Activated CD8-positive, alpha-beta T cell treated with anti-CD3 and anti-CD28 coated beads, Interleukin-2, amount 10 ng/mL, durations not matched to agents 7 days and 5 days (primary cell): Measurements from ENCODE around the gene ELF3. TPM values are rescaled to one million over a fixed set of nuclear protein-coding genes. Genes with fewer than 3 reads are reported as not detected.
"Not testable (repeated sequence)": the region's sequence is repeated elsewhere in the genome, so short reads cannot be mapped to it uniquely, and the experiment has no call there.

Experiments
- ATAC-seq: fragments of 150-1000 bp; cut with Tn5 transposase; one replicate; pipeline ENCODE4 v1.10.0; 2021; ENCODE audit warnings: moderate library complexity
- CTCF ChIA-PET: fragments of 350-600 bp; sonication (Branson Sonifier 250); formaldehyde crosslinking; loops from one replicate; lab custom pipeline; 2021; ENCODE audit warnings: antibody characterized with exemption; lab: Charles Lee
- POLR2A ChIA-PET: fragments of 350-600 bp; sonication (Branson Sonifier 250); formaldehyde crosslinking; loops from one replicate; lab custom pipeline; 2021; ENCODE audit warnings: antibody characterized with exemption; lab: Charles Lee
- DNase-seq: peaks from one replicate; pipeline ENCODE4 v3.0.0-alpha.2; 2020
- H3K27ac Mint-ChIP-seq: one replicate; pipeline ENCODE4 v1.8.0; 2021; ENCODE audit warnings: mild to moderate bottlenecking, mixed read lengths
- H3K27me3 Mint-ChIP-seq: one replicate; pipeline ENCODE4 v1.8.0; 2021; ENCODE audit warnings: low read depth, mixed read lengths
- H3K36me3 Mint-ChIP-seq: one replicate; pipeline ENCODE4 v1.8.0; 2021; ENCODE audit warnings: low read depth, mixed read lengths
- H3K4me1 Mint-ChIP-seq: one replicate; pipeline ENCODE4 v1.8.0; 2021; ENCODE audit warnings: low read depth, mixed read lengths
- H3K4me3 Mint-ChIP-seq: one replicate; pipeline ENCODE4 v1.8.0; 2021; ENCODE audit warnings: mild to moderate bottlenecking, mixed read lengths
- H3K9me3 Mint-ChIP-seq: one replicate; pipeline ENCODE4 v1.8.0; 2022; ENCODE audit warnings: mixed read lengths; ENCODE audit not compliant: insufficient read depth
- total RNA-seq, 2 experiments: library from RNA; stranded (reverse); gene quantifications; one replicate each; pipeline ENCODE4 v1.2.3, GENCODE V29; 2021

Gene ELF3
- total RNA-seq, 2 experiments from 2014 or later: 0.42 to 0.55 TPM

DNA sequence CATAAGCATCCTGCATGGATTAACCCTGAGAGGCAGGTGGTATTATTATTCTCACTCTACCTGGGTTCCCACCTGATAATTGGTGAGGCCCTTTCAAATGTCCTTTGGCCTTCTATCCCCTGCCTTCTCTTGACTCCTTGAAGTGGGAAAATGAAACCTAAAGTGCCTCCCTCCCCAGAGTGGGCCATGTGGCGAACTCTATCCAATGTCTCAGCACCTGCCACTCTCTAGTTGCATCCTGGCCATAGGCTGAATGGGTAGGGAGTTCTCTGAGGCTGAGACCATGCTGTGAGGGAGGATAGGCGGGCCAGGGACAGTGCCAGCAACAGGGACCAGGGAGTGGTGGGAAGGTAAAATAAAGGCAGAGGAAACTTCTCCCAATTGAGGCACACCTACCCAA, 35.3 kb downstream of the ELF3 start:
- H3K27ac Mint-ChIP-seq: no peak overlapping the region
- POLR2A ChIA-PET: no interaction called here
- H3K9me3 Mint-ChIP-seq: no peaks in the 10 kb centered on the region
- ATAC-seq (no peak), DNase-seq (no peak)
- peaks cover 2% of the 10 kb centered on the region for H3K27me3 Mint-ChIP-seq
- CTCF ChIA-PET: no interaction called here
- H3K4me1 Mint-ChIP-seq: peaks cover 5% of the 10 kb centered on the region
- no peak overlapping the region for H3K4me3 Mint-ChIP-seq
- H3K36me3 Mint-ChIP-seq: no peaks in the 10 kb centered on the region

DNA sequence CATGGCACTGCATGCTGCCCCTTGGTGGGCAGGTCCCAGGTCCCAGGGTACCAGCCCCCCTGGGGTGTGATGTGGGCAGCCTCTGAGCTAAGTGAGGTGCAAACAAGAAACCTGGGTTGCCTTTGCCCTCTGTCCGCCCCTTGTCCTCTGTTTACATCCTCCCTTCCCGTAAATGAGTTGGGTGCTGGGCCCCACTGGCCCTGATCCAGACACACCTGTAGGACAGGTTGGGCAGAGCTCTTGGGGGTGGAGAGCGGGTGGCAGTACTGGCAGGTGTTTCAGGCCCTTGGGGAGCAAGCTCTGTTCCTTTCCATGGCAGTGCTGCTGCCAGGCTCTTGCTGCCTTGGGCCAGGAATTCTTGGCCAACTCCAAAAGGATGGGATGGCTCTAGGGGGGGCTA, 35.8 kb downstream of the ELF3 start:
- no peaks in the 10 kb centered on the region for H3K36me3 Mint-ChIP-seq
- CTCF ChIA-PET: no interaction called here
- POLR2A ChIA-PET: no interaction called here
- no peaks in the 10 kb centered on the region for H3K9me3 Mint-ChIP-seq
- H3K27ac Mint-ChIP-seq: no peak overlapping the region
- no peak overlapping the region for H3K4me3 Mint-ChIP-seq
- ATAC-seq (no peak), DNase-seq (no peak)
- peaks cover 5% of the 10 kb centered on the region for H3K4me1 Mint-ChIP-seq
- peaks cover 2% of the 10 kb centered on the region for H3K27me3 Mint-ChIP-seq

DNA sequence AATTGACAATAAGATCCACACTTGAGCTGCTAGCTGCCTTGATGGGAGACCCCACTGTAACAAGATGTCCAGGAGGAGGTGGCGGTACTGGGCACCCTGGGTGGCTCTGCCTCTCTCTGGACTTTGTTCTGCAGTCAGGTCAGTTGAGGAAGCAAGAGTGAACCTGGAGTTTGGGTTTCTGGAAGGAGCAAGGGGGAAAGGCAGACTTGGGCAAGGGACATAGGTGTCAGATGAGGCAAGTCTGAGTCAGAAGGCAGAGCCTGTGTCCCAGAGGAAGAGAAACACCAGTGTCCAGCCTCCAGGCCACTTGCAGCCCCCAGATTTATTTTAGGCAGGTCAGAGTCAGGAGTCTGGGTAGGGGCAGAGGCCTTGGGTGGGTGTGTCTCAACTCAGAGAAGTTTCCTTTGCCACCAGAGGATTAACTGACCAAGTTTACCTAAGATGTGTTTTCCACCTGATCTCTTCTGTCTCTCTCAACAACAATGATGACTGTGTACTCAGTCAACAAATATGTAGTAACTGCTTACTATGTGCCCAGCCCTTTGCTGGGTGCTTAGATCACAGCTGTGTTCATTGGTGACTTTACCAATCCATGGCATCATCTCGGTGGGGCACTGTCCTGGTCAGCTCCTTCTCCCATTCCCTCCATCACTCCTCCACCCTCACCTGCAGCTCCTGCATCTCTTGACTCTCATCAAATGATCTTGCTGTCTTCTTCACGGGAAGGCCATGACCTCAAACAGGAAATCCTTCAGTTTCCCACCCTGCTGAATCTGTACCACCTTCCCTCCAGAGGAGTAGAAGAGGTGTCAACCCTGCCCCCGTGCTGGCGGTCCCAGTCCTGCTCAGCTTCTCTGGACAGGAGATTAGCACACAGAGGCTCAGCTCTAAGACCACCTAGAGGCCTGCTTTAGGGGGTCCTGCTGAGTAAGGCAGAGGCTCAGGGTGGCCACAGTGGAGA, 36.6 kb downstream of the ELF3 start:
- Mint-ChIP-seq H3K4me3 (no peak overlapping the region), H3K27ac (no peak overlapping the region), H3K4me1 (peaks cover 5% of the 10 kb centered on the region), H3K36me3 (no peaks in the 10 kb centered on the region), H3K27me3 (peaks cover 2% of the 10 kb centered on the region), H3K9me3 (no peaks in the 10 kb centered on the region)
- DNase-seq (no peak), ATAC-seq (no peak)
- CTCF ChIA-PET: no interaction called here
- POLR2A ChIA-PET: no interaction called here

DNA sequence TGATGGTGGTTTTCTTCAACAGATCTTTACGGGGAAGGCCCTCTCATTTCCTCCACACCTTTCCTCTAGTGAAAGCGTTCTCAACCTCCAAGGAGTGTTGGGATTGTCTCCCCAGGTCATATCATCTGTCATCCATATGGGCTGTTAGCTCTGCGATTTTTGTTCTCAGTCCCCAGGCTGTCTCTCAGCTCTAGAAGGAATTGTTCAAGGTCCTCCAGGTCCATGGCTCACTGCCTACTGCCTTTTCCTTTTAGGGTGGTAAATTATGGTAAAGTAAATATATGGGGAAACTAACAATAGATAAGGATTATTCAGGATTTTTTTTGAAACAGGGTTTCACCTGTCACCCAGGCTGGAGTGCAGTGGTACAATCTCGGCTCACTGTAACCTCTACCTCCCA, 37.6 kb downstream of the ELF3 start:
- ATAC-seq (no peak), DNase-seq (no peak)
- POLR2A ChIA-PET: no interaction called here
- CTCF ChIA-PET: no interaction called here
- Mint-ChIP-seq H3K27ac (no peak overlapping the region), H3K4me3 (no peak overlapping the region), H3K36me3 (no peaks in the 10 kb centered on the region), H3K9me3 (no peaks in the 10 kb centered on the region), H3K4me1 (peaks cover 5% of the 10 kb centered on the region), H3K27me3 (peaks cover 2% of the 10 kb centered on the region)

DNA sequence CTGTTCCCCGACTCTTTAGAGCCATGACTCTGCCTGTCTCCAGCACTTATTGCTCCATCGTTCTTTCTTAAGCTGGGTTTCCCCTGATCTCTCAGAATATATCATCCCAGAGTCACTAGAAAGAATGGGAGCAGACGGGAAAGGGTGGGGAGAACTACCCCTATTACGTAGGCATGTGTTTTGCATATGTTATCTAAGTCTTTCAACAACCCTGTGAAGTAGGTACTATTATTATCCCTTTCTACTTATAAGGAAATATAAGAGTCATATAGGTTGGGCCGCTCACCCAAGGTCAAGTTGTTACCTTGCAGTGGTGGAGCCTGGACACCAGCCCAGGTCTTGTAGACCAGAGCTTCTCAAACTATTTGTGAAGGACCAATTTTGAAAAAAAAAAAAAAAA, 38.7 kb downstream of the ELF3 start:
- CTCF ChIA-PET: no interaction called here
- no peaks in the 10 kb centered on the region for H3K9me3 Mint-ChIP-seq
- H3K4me1 Mint-ChIP-seq: peaks cover 5% of the 10 kb centered on the region
- ATAC-seq (no peak), DNase-seq (no peak)
- H3K4me3 Mint-ChIP-seq: no peak overlapping the region
- H3K27me3 Mint-ChIP-seq: peaks cover 2% of the 10 kb centered on the region
- no peaks in the 10 kb centered on the region for H3K36me3 Mint-ChIP-seq
- POLR2A ChIA-PET: no interaction called here
- no peak overlapping the region for H3K27ac Mint-ChIP-seq

DNA sequence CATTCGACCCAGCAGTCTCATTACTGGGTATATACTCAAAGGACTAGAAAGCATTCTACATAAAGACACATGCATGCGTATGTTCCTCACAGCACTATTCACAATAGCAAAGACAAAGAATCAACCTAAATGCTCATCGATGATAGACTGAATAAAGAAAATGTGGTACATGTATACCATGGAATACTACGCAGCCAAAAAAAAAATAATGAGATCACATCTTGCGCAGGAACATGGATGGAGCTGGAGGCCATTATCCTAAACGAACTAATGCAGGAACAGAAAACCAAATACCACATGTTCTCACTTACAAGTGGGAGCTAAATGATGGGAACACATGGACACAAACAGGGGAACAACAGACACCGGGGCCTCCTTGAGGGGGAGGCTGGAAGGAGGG, 43.7 kb downstream of the ELF3 start:
- DNase-seq (no peak), ATAC-seq (no peak)
- Mint-ChIP-seq H3K4me3 (no peak overlapping the region), H3K9me3 (no peaks in the 10 kb centered on the region), H3K27me3 (peaks cover 3% of the 10 kb centered on the region), H3K36me3 (no peaks in the 10 kb centered on the region), H3K4me1 (no peaks in the 10 kb centered on the region), H3K27ac (no peak overlapping the region)
- ChIA-PET POLR2A (no interaction called here), CTCF (no interaction called here)

DNA sequence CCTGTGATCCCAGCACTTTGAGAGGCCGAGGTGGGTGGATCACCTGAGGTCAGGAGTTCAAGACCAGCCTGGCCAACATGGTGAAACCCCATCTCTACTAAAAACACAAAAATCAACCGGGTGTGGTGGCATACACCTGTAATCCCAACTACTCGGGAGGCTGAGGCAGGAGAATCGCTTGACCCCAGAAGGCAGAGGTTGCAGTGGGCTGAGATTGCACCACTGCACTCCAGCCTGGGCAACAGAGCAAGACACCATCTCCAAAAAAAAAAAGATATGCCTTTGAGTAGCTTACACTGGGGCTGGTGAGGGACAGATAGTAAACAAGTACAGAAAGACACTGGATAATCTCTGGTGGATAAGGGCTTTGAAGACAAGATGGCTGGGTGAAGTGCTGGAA, 44.3 kb downstream of the ELF3 start:
- H3K27ac Mint-ChIP-seq, CTCF ChIA-PET, ATAC-seq, H3K27me3 Mint-ChIP-seq, POLR2A ChIA-PET, H3K4me3 Mint-ChIP-seq, H3K4me1 Mint-ChIP-seq, H3K36me3 Mint-ChIP-seq, DNase-seq, H3K9me3 Mint-ChIP-seq: not testable (repeated sequence)

DNA sequence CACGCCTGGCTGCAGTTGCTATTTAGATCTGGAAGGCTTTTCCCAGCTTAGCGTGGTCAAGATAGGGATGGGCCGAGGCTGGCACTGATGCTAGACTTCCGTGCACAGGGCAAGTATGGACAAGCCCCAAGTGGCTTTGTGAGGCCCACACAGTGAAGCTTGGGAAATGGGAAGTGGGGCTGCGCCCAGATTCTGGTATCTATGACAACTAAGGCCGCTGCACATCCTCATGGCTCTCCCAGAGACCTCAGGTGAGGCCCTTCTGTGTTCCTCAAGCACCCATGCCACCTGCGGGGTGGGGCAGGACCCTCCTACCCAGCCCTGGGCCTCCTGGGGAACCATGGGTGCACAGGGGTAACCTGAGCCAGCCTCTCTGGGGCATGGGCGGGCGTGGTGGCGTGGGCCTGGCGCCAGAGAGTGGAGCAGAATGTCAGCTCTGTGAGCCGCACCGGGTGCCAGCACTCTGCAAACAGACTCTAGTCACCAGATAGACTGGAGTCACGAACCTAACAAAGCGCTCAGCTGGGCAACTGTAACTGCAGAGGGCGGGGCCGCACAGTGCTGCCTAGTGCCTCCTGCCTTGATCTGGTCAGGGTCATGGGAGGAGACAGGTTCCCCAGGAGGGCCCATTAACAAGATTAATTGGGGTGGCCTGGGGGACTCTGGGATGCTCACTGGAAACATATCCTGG, 46.4 kb downstream of the ELF3 start:
- H3K9me3 Mint-ChIP-seq: no peaks in the 10 kb centered on the region
- H3K4me3 Mint-ChIP-seq: no peak overlapping the region
- peaks cover 3% of the 10 kb centered on the region for H3K27me3 Mint-ChIP-seq
- H3K27ac Mint-ChIP-seq: no peak overlapping the region
- DNase-seq (no peak), ATAC-seq (no peak)
- CTCF ChIA-PET: no interaction called here
- no peaks in the 10 kb centered on the region for H3K36me3 Mint-ChIP-seq
- POLR2A ChIA-PET: no interaction called here
- no peaks in the 10 kb centered on the region for H3K4me1 Mint-ChIP-seq

DNA sequence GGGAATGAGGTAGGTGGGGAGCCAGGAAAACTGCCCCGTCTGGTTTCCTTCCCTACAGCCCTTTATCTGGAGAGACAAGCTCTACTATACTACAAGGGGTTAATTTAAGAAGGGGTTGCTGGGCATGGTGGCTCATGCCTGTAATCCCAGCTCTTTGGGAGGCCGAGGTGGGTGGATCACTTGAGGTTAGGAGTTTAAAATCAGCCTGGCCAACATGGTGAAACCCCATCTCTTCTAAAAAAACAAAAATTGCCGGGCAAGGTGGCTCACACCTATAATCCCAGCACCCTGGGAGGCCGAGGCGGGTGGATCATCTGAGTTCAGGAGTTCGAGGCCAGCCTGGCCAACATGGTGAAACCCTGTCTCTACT, 46.9 kb downstream of the ELF3 start:
- ATAC-seq, H3K9me3 Mint-ChIP-seq, H3K4me1 Mint-ChIP-seq, H3K36me3 Mint-ChIP-seq, POLR2A ChIA-PET, CTCF ChIA-PET, H3K27ac Mint-ChIP-seq, H3K27me3 Mint-ChIP-seq, DNase-seq, H3K4me3 Mint-ChIP-seq: not testable (repeated sequence)

DNA sequence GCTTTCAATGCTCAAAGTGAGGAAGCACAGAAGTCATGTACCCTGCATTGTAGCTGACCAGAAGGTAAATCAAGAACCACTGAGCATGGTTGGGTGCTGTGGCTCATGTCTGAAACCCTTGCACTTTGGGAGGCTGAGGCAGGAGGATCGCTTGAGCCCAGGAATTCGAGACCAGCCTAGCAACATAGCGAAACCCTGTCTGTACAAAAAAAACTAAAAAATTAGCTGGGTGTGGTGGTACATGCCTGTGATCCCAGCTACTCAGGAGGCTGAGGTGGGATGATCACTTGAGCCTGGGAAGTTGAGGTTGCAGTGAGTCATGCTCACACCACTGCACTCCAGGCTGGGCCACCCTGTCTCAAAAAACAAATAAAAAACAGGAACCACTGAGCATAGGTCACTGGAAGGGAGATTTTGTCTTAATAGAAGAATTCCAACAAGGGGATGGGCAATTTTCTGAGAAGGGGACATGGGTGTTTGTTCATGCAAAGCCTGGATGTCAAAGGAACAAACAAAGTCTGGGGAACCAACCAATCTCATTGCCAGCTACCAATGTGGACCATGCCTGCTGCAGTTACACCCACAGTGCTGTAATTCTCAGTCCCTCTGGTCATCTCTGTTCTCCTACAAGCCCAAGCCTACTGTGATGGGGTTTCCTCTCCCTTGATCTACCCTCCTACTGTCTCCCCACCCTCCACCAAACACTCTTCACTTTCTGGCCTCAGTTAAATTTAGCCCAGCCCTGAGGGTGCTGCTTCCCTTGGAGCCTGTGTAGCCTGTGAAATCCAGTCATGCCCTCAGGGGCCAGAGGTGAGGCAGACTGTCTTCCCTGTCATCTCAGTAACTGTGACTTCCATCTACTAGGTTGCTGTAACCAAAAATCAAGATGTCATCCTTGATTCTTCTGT, 47.9 kb downstream of the ELF3 start:
- peaks cover 6% of the 10 kb centered on the region for H3K27me3 Mint-ChIP-seq

DNA sequence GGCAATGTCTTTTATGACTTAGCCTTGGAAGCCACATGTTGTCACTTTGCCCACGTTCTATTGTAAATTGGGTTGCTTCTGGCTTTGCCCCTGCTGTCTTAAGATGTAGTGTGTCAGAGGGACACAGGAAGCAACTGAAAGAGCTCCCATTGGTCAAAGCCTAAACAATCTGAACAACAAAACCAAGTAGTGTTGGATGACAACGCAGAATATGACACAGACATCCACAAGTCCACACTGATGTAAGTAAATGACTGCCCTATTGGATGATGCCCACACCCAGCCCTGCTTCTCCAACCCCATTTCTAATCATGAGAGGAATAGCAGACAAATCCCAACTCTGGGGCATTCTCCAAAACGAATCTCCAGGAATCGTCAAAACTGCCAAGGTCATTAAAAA, 50.7 kb downstream of the ELF3 start:
- POLR2A ChIA-PET: no interaction called here

More for the DNA sequence above, 47.9 kb downstream of the ELF3 start:
- ATAC-seq: no peak
- ChIA-PET CTCF (no interaction called here), POLR2A (interaction anchor here (0.6 kb wide), 1 partner anchor 44 kb away, joined by 3 read pairs; no protein-coding TSS in a partner anchor)
- no peak for DNase-seq
- no peaks in the 10 kb centered on the region for H3K9me3 Mint-ChIP-seq
- no peaks in the 10 kb centered on the region for H3K36me3 Mint-ChIP-seq
- no peaks in the 10 kb centered on the region for H3K4me1 Mint-ChIP-seq
- H3K4me3 Mint-ChIP-seq: no peak overlapping the region
- no peak overlapping the region for H3K27ac Mint-ChIP-seq

More for the DNA sequence above, 50.7 kb downstream of the ELF3 start:
- DNase-seq (no peak), ATAC-seq (no peak)
- peaks cover 4% of the 10 kb centered on the region for H3K27me3 Mint-ChIP-seq
- no peaks in the 10 kb centered on the region for H3K36me3 Mint-ChIP-seq
- H3K4me3 Mint-ChIP-seq: no peak overlapping the region
- no peaks in the 10 kb centered on the region for H3K9me3 Mint-ChIP-seq
- no peak overlapping the region for H3K27ac Mint-ChIP-seq
- H3K4me1 Mint-ChIP-seq: no peaks in the 10 kb centered on the region
- CTCF ChIA-PET: no interaction called here
